NCI-H2029 treated with DMSO at 0.1 percent for 48 hours (cell line): ENCODE measurements around the gene LUZP4.
"Not testable (repeated sequence)": the region's sequence is repeated elsewhere in the genome, so short reads cannot be mapped to it uniquely, and the experiment has no call there.

Experiments used
- DNase-seq: peaks from one replicate; lab custom pipeline; 2025; lab: John Stamatoyannopoulos, UW

The LUZP4 gene

GRCh38 chrX:115337491-115338144, 48.1 kb downstream of the LUZP4 start:
- no peak for DNase-seq

GRCh38 chrX:115339441-115340025, 50.0 kb downstream of the LUZP4 start:
- no peak for DNase-seq

GRCh38 chrX:115341421-115341820, 51.9 kb downstream of the LUZP4 start:
- DNase-seq: no peak

- peak; percentile 88 for DNase-seq
Observed at GRCh38 chrX:115344885-115345614, 55.5 kb downstream of the LUZP4 start.

- DNase-seq: no peak
Observed at GRCh38 chrX:115345615-115346014, 56.1 kb downstream of the LUZP4 start.

- not testable (repeated sequence) for DNase-seq
Observed at GRCh38 chrX:115346738-115347137, 57.2 kb downstream of the LUZP4 start.

GRCh38 chrX:115348446-115349225, 59.1 kb downstream of the LUZP4 start:
- DNase-seq: no peak

- peak; percentile 36 for DNase-seq
Observed at GRCh38 chrX:115350711-115351381, 61.3 kb downstream of the LUZP4 start.

- DNase-seq: no peak
Observed at GRCh38 chrX:115356369-115356768, 66.9 kb downstream of the LUZP4 start.
